GM18873 (cell line): Measurements from ENCODE around the gene ALG2.
"Not testable (repeated sequence)": the region's sequence is repeated elsewhere in the genome, so short reads cannot be mapped to it uniquely, and the experiment has no call there.

ENCODE experiments used
- ATAC-seq: cut with Tn5 transposase; IDR thresholded peaks from one replicate; pipeline ENCODE4 v1.9.1; 2021; ENCODE audit warnings: mild to moderate bottlenecking, moderate library complexity, moderate number of reproducible peaks; ENCODE audit not compliant: unreplicated experiment, low FRiP score

The ALG2 gene

DNA sequence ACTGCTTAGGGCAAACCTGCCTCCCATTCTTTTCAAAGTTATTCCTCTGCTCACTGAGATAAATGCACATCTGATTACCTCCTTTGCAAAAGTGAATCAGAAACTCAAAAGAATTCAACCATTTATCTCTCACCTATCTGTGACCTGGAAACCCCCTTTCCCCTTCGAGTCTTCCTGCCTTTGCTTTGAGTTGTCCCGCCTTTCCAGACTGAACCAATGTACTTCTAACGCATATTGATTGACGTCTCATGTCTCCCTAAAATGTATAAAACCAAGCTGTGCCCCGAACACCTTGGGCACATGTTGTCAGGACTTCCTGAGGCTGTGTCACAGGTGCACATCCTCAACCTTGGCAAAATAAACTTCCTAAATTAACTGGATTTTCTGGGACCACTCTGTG lies 25.3 kb downstream of the ALG2 start:
- not testable (repeated sequence) for ATAC-seq

DNA sequence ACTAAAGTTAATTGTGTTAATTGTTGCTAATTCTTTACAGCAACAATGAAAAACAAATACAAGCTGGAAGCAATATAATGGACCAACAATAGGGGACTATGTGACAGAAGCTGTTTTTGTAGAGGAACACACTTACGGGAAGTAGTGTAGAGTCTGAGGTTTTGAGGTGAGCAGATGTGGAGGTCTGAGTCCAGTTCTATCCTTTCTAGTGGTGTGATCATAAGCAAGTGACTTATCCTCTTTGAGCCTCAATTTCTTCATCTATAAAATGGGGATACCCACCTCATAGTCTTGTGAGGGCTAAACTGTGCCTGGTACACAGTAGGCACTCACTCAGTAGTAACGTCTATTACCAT lies 28.3 kb downstream of the ALG2 start:
- no peak for ATAC-seq

DNA sequence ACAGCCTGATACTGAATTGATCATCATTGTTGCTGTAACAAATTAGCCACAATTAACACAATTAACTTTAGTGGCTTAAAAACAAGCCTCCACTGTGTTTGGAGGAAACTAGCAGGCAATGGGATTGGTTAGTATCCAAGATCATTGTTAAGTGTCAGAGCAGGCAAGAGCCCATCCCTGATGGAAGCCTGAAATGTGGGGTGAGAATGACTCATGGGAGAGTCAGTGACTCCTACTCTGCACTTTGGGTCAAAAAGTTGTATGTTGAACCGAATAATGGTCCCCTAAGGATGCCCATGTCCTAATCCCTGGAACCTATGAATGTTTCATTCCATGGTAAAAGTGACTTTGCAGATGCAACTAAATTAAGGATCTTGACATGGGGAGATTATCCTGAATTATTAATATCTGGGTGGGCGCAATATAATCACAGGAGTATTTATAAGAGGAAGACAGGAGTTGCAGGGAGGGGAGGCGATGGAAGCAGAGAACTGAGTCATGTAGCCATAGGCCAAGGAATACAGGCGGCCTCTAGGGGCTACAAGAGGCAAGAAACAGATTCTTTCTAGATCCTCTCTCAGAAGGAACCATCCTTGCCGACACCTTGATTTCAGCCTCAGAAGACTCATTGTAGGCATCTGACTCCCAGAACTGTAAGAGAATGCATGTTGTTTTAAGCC lies 28.8 kb downstream of the ALG2 start:
- ATAC-seq, result no peak

DNA sequence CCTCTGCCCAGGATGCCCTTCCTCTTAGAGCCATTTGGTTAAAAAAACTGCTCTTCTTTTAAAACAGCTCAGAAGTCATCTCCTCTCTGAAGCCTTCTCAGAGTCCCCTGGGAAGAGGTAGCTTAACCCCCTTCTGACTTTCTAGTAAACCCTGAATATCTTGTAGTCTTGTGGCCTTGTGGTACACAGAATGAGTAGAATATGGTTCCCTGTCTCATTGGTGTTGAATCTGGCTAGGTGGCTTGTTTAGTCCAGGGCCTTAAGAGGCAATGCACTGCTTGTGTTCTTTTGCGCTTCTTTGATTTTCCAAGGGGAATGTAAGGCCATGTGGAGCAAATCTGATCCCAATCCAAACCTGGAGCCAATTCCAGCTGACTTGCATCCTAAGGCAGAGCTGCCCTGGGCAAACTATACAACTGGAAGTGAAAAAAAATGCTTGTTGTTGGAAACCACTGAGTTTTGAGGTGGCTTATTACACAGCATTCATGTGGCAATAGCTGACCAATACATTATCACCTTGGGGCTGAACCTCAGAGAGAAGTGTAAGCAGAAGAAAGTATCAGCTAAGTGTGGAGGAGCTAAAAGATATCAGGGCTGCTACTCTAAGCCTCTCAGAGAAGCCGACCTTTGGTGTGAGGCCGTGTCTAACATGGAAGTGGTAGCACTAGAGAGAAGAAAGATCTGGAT lies 31.0 kb downstream of the ALG2 start:
- no peak for ATAC-seq

- ATAC-seq, result no peak
Observed at GRCh38 chr9:99189887-99190596, 31.7 kb downstream of the ALG2 start.

DNA sequence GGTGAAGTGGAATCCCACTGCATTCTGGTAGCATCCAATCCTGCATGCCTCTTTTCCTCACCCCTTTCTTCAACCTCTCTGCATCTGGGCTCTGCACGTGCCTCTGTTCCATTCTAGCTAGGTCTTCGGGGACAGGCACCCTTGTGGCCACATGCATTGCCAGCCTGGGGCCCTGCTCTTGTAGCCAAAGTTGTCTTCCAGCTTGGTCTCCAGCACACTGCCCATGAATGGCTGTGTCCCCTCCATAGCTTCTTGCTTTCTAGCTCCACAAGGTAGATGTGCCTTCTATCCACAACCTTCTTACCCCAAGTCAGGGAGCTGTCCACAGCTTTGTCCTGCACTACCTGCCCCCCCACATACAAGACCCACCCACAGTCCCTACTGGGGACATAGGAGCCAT lies 32.6 kb downstream of the ALG2 start:
- ATAC-seq, result no peak

DNA sequence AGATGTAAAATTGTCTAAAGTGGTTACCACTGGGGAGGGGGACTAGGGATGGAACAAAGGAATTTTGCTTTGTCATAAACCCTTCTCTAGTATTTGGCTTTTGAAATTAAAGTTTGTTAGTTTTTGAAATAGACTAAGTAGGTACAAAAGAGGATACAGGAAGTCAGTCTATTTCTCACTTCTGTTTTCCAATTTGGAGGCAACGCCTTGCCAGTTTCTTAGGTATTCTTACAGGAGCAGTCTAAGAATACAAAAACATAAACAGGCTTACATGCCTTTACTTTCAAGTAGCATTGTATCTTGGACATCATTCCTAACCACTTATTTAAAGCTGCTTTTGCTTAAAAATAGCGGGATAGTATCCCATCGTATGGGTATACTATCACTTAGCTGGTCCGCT lies 34.4 kb downstream of the ALG2 start:
- ATAC-seq, result no peak

DNA sequence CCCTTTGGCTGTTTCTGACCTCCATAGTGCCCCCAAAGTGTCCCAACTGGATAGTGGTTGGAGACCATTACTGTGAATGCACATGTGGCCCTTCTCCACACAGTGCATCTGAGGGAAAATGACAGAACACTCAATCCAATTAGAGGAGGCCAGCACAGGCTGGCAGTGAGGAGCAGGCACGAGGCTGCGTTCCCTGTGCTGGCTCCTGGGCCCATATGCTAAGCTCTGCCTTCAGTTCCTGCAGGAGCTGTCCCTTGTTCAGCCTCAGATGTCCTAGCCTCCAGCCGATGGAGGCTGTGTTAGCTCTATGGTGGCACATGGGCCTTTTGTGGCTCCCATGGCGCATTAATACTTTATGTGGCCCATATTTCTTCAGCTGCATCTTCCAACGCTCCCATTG lies 35.8 kb downstream of the ALG2 start:
- ATAC-seq, result no peak

DNA sequence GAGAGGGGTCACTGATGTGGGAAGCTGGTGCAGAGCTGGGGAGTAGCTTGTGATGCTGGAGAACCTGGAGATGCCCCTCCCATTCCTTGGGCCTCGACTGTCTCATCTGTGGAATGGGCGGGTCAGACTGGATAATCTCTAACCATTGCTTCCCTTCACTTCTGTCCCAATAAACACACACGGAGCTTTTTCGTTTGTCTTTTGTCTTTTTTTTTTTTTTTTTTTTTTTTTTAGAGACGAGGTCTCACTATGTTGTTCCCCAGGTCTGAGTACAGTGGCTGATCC lies 36.5 kb downstream of the ALG2 start:
- ATAC-seq, result no peak

DNA sequence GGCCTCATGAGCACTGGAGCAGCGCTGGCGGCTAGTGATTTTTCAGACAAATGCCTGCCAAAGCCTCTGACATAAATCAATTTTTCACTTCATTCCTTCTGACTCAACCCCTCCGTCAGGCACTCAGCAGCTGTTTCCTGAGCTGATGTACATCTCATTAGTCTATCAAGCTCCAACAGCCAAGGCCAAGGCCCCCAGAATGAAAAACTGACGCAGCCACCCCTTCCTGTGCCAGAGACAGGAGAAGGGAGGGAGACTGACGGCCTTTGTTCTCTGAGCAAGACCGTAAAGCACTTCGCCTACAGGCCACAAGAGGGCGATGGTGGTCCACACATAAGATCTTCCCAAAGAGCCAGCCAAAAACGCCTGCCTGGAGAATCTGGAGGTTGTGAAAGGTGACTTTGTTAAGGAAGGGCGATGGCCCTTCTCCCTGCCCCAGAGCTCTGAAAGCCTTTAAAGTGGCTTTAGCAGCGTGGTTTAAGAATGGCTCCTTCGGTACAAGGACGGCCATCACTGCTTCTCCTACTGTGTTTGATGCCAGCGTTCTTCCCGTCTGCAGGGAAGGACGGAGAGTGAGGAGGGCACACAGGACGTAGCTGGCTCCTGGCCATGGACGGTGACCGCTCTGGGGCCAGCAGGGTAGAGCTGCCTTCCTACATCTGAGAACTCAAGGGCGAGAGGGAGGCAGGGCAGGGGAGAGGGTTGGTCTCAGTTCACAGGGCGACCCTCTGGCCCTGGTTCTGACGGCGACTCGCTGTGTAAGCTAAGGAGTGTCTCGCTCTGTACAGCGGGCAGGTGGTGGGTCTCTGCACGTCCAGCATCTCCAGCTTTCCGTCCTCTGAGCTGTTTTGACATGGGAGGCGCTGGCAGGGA lies 37.0 kb downstream of the ALG2 start:
- no peak for ATAC-seq

- ATAC-seq, result no peak
Observed at GRCh38 chr9:99184110-99184474, 37.6 kb downstream of the ALG2 start.

- ATAC-seq, result no peak
Observed at GRCh38 chr9:99183616-99184015, 38.1 kb downstream of the ALG2 start.

GRCh38 chr9:99182356-99182755 lies 39.4 kb downstream of the ALG2 start:
- ATAC-seq, result no peak

DNA sequence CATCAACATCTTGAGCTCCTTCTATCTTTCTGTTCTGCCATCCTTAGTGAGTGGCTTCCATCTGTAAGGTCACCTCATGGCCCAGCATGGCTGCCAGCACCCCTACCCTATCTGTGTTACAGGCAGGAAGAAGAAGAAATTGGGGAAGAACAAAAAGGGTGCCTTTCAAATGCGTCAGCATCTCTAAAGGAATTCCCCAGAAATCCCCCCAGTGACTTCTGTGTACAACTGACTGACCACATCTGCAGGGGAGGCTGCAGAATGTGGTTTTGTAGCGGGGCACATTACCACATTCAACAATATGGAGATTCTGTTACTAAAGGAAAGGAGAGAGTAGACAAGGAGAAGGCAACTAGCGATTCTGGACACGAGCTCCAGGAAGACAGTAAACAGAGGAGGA lies 40.1 kb downstream of the ALG2 start:
- no peak for ATAC-seq

DNA sequence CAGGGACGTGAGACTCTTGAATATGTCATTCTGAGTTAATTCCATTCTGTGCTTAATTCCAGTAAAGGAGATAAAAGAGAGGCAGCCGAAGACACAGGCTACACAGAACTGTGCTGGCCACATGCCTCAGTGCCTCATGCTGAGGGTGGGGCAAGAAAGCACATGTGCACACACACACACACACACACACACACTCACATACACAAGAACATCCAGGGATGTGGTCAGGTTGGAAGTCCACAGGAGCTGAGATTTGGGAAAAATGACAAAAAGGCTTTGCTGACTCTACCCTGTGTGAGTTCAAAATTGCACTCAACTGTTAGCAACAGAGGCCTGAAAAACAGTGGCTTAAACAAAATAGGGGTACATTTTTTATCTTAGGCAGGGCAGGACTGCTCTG lies 40.5 kb downstream of the ALG2 start:
- no peak for ATAC-seq

GRCh38 chr9:99180662-99181061 lies 41.1 kb downstream of the ALG2 start:
- peak; percentile 6 for ATAC-seq

DNA sequence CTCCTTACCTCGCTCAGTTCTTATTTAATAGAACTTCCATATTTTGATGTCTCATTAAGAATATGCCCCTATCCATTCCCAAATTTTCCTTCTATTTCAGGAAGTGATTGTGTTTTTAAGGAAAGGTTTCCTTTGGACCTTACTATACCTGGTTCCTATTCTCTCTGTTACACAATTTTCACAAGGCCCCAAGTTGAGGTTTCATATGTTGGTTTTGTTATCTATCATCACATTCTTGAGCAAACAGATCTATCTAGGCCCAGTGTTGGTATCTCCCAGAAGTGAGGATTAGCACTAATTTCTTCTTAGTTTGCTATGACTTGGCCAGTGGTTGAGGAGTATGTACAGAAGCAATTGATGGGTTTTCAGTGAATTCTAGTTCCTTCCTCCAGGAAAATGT lies 41.5 kb downstream of the ALG2 start:
- ATAC-seq, result peak; percentile 49

DNA sequence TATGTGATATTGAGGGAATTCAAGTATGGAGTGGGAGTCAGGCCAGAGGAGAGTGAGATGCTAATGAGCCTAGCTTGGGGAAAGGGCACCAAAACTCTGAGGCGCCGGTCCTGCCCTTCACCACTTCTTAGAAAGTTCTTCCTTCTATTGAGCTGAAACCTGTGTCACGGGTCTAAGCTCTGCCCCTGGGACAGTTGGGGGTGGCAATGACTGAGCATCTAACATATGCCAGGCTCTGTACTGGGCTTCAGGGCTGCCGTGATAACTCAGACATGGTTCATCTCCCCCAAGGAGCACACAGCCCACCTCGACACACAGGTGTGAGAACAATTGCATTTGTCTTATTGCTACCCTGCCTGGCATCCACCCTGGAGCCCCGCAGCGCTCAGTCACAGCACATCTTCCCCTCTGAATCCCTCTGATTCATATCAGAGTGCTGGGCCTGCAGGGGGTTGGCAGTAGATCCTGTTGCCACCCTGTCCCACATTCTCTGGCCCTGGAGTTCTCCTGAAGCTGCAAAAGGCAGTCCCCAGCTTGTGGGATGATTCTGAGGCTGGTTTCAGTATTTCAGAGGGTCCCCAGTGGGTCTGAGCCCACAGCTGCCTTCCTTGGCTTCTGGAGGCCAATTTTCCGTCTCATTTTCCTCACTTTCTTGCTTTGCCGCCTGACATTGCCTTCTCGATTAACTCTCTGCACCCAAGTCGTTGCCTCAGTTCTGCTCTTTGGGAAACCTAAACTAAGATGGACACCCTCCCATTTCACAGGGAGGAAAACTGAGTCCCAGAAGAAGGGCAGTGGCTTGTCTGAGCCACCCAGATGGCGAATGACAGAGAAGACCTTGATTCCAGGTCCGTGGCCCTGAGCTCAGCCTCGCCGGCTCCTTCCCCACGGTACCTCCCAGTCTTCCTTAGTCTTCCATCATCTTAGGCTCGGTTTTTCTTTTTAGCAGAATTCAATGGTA lies 42.5 kb downstream of the ALG2 start:
- ATAC-seq, result no peak

- no peak for ATAC-seq
Observed at GRCh38 chr9:99177576-99178366, 44.0 kb downstream of the ALG2 start.
